HepG2 (cell line): ENCODE results near the gene MLX. TPM values are rescaled to one million over a fixed set of nuclear protein-coding genes. Genes with fewer than 3 reads are reported as not detected.

ENCODE experiments used
- ATAC-seq: fragments of 200-7000 bp; cut with Tn5 transposase; 3 replicates; pipeline ENCODE4 v1.9.1; 2020; ENCODE audit warnings: mild to moderate bottlenecking, moderate library complexity
- BruUV-seq: library from RNA; stranded (reverse); fragments of 400-500 nt; replicated peaks from 2 replicates; lab custom pipeline; 2021; lab: Mats Ljungman, UMichigan
- CTCF ChIA-PET: fragments of 300-600 bp; formaldehyde crosslinking; extraction: SDS; loops from one replicate; lab custom pipeline; 2021; ENCODE audit warnings: low total read pairs, inconsistent platforms, low intra/inter-chr PET ratio; lab: Yijun Ruan, JAX
- POLR2A ChIA-PET: fragments of 350-600 bp; sonication (Branson Sonifier 250); formaldehyde crosslinking; loops from one replicate; lab custom pipeline; 2020; ENCODE audit warnings: antibody characterized with exemption, inconsistent platforms; lab: Yijun Ruan, JAX
- DNase-seq: peaks from one replicate; pipeline ENCODE4 v3.0.0-alpha.2; 2015; ENCODE audit warnings: low spot score
- FAIRE-seq: peaks from 3 replicates; lab custom pipeline; 2011; peaks lifted over from hg19 to GRCh38; lab: Jason Lieb, UNC
- H2AFZ ChIP-seq: one replicate; pipeline ENCODE4 v1.6.1; 2011; ENCODE audit warnings: low read length, inconsistent platforms
- H3K27ac ChIP-seq: fragments of 300-600 bp; 3 replicates; pipeline ENCODE4 v1.8.0; 2011; ENCODE audit warnings: mixed run types, mild to moderate bottlenecking, mixed read lengths, low read length, inconsistent platforms; ENCODE audit not compliant: insufficient read depth; ENCODE audit errors: extremely low read length
- H3K27me3 ChIP-seq, 2 experiments: fragments of 200-600 bp in 1 of 2; 2 replicates in 1 of 2; 3 replicates in 1 of 2; pipeline versions ENCODE4 v1.6.0 to v1.8.0; 2011; ENCODE audit warnings: low read length in 2 of 2, mild to moderate bottlenecking in 2 of 2, moderate library complexity in 2 of 2, inconsistent platforms in 1 of 2; ENCODE audit not compliant: insufficient read depth in 2 of 2, control insufficient read depth in 1 of 2
- H3K36me3 ChIP-seq, 2 experiments: fragments of 200-600 bp in 1 of 2; replicated peaks in 1 of 2; 2 replicates in 1 of 2; 3 replicates in 1 of 2; pipeline versions ENCODE4 v1.5.1 to v1.8.0; 2011; ENCODE audit warnings: low read length in 2 of 2, inconsistent platforms in 1 of 2; ENCODE audit not compliant: insufficient read depth in 2 of 2, control insufficient read depth in 1 of 2
- H3K4me1 ChIP-seq: 2 replicates; pipeline ENCODE4 v1.5.1; 2012; ENCODE audit warnings: low read length, inconsistent platforms; ENCODE audit not compliant: insufficient read depth
- H3K4me2 ChIP-seq: 2 replicates; pipeline ENCODE4 v1.6.0; 2011; ENCODE audit warnings: low read depth, low read length, inconsistent platforms
- H3K4me3 ChIP-seq, 3 experiments: fragments of 200-600 bp in 1 of 3; sonication (generic), shearing (Covaris generic) in 1 of 3; replicated peaks in 1 of 3; 2 replicates each; pipeline ENCODE4 v1.5.1; 2011 to 2016; ENCODE audit warnings: low read length in 3 of 3, inconsistent platforms in 2 of 3, low read depth in 2 of 3, mild to moderate bottlenecking in 2 of 3, control low read depth in 1 of 3, mixed read lengths in 1 of 3; ENCODE audit not compliant: insufficient read depth in 1 of 3
- H3K79me2 ChIP-seq: one replicate; pipeline ENCODE4 v1.6.1; 2011; ENCODE audit warnings: low read length, inconsistent platforms; ENCODE audit not compliant: insufficient read depth
- H3K9ac ChIP-seq: 2 replicates; pipeline ENCODE4 v1.6.0; 2011; ENCODE audit warnings: mild to moderate bottlenecking, low read depth, low read length, inconsistent platforms; ENCODE audit not compliant: insufficient read depth
- H3K9me3 ChIP-seq: 2 replicates; pipeline ENCODE4 v1.5.1; 2012; ENCODE audit warnings: mild to moderate bottlenecking, low read length
- H4K20me1 ChIP-seq: 2 replicates; pipeline ENCODE4 v1.6.0; 2011; ENCODE audit warnings: inconsistent platforms, mild to moderate bottlenecking, low read length, moderate library complexity; ENCODE audit not compliant: insufficient read depth
- MEIS2 ChIP-seq: sonication (generic); formaldehyde crosslinking; IDR thresholded peaks from 2 replicates; pipeline ENCODE4 v1.9.0; 2021; ENCODE audit warnings: mild to moderate bottlenecking, missing genetic modification reagents
- POLR2AphosphoS5 ChIP-seq: IDR thresholded peaks from 2 replicates; pipeline ENCODE4 v1.6.1; 2012; ENCODE audit warnings: low read depth, low read length
- RBAK ChIP-seq: sonication (generic); formaldehyde crosslinking; IDR thresholded peaks from 2 replicates; pipeline ENCODE4 v1.5.1; 2020; ENCODE audit warnings: mild to moderate bottlenecking, missing genetic modification reagents
- UBTF ChIP-seq: sonication (generic); formaldehyde crosslinking; IDR thresholded peaks from 2 replicates; pipeline ENCODE4 v1.4.0; 2020; ENCODE audit warnings: mild to moderate bottlenecking, missing genetic modification reagents
- ZBTB33 ChIP-seq: sonication (generic); formaldehyde crosslinking; IDR thresholded peaks from 2 replicates; pipeline ENCODE4 v1.4.0; 2020; ENCODE audit warnings: missing genetic modification reagents
- ZNF280B ChIP-seq: sonication (generic); formaldehyde crosslinking; IDR thresholded peaks from 2 replicates; pipeline ENCODE4 v1.5.0; 2020; ENCODE audit warnings: missing genetic modification reagents, mild to moderate bottlenecking, borderline replicate concordance
- WGBS: methylation state at CpG from one replicate; pipeline ENCODE4 v1.1.6; 2017; ENCODE audit warnings: low lambda C conversion rate; 5-methylcytosine and 5-hydroxymethylcytosine counted together
- in situ Hi-C: cut with HindIII; loops from 2 replicates; pipeline ENCODE4 v1.10.0; 2017; ENCODE audit warnings: low pct_unique_long_range_greater_than_20kb; ENCODE audit not compliant: extremely low pct_ligation_motif_present
- intact Hi-C: fragments of 100-400 bp; cut with micrococcal nuclease; formaldehyde crosslinking; loops from one replicate; pipeline ENCODE4 v1.10.0; 2022; ENCODE audit not compliant: unreplicated experiment
- polyA plus RNA-seq, 8 experiments: library from polyadenylated mRNA; depleted of rRNA in 3 of 8; stranded (reverse) in 7 of 8; unstranded in 1 of 8; fragments of >200 nt; fragmentation: Illumina TruSeq in 4 of 8; extraction: Trizol in 4 of 8; gene quantifications; 2 replicates each; pipeline versions ENCODE4 v1.2.1 to v1.2.3, GENCODE V29; 2011 to 2016; ENCODE audit warnings: low read depth in 4 of 8, missing spikeins in 1 of 8, mixed read lengths in 1 of 8; ENCODE audit not compliant: insufficient read depth in 1 of 8
- total RNA-seq, 5 experiments: library from RNA; depleted of rRNA; stranded (reverse); fragments of >200 nt; fragmentation: Illumina TruSeq; extraction: Trizol; gene quantifications; 2 replicates each; pipeline ENCODE4 v1.2.3, GENCODE V29; 2016; ENCODE audit warnings: low read depth in 1 of 5

The MLX gene
- total and polyA plus RNA-seq, 2 of the 13 experiments (the other 11 are each of a cell fraction or from before 2014, with no cell fraction given) = 38.9 to 74.4 TPM

- peaks cover under 1% of the 10 kb centered on the region for H3K79me2 ChIP-seq
- no peaks in the 10 kb centered on the region for H3K27me3 ChIP-seq
- no peaks in the 10 kb centered on the region for H3K9me3 ChIP-seq
- WGBS = 95% methylated on average over 10 of the region's 14 CpGs
- FAIRE-seq (no peak), DNase-seq (no peak), ATAC-seq (no peak)
- BruUV-seq = no TSS peak
- TF ChIP-seq POLR2AphosphoS5 (0 out of 2 replicates have a peak, but pooled peaks have one; percentile 9), MEIS2 (no peak), ZNF280B (CRISPR knock-in tag) (peak; percentile 55; the same call in 1 of the 2 replicates), UBTF (CRISPR knock-in tag) (0 out of 2 replicates have a peak, but pooled peaks have one; percentile 3), ZBTB33 (CRISPR knock-in tag) (peak; percentile 73), RBAK (CRISPR knock-in tag) (no peak)
- H3K9ac ChIP-seq = no peak overlapping the region
- H4K20me1 ChIP-seq = no peaks in the 10 kb centered on the region
- H3K4me1 ChIP-seq = peaks cover 65% of the 10 kb centered on the region
- H3K4me2 ChIP-seq = no peak overlapping the region
- H3K4me3 ChIP-seq = no peak overlapping the region
- H3K36me3 ChIP-seq = peaks cover 0 to 12% of the 10 kb centered on the region in 2 experiments; a peak in 3 of 5 replicates
- intact Hi-C loops (no loop called here), in situ Hi-C loops (no loop called here)
- POLR2A ChIA-PET = interaction anchor here (6.1 kb wide), 1 partner anchor 11 kb away, joined by 45 read pairs; the partner anchor contains the start of gene NAGLU
- no peak overlapping the region for H2AFZ ChIP-seq
- CTCF ChIA-PET = no interaction called here
- no peak overlapping the region for H3K27ac ChIP-seq
Observed at GRCh38 chr17:42547698-42548069, 19.2 kb upstream of the MLX start.
